ENCODE results near the gene ANGPTL4. TPM values are rescaled to one million over a fixed set of nuclear protein-coding genes. Genes with fewer than 3 reads are reported as not detected.

Gene ANGPTL4
- total and polyA plus RNA-seq, 9 of the 15 experiments (the other 6 are each of a cell fraction or from before 2014, with no cell fraction given): 0.05 to 0.77 (median 0.22) TPM; not detected in 4

DNA sequence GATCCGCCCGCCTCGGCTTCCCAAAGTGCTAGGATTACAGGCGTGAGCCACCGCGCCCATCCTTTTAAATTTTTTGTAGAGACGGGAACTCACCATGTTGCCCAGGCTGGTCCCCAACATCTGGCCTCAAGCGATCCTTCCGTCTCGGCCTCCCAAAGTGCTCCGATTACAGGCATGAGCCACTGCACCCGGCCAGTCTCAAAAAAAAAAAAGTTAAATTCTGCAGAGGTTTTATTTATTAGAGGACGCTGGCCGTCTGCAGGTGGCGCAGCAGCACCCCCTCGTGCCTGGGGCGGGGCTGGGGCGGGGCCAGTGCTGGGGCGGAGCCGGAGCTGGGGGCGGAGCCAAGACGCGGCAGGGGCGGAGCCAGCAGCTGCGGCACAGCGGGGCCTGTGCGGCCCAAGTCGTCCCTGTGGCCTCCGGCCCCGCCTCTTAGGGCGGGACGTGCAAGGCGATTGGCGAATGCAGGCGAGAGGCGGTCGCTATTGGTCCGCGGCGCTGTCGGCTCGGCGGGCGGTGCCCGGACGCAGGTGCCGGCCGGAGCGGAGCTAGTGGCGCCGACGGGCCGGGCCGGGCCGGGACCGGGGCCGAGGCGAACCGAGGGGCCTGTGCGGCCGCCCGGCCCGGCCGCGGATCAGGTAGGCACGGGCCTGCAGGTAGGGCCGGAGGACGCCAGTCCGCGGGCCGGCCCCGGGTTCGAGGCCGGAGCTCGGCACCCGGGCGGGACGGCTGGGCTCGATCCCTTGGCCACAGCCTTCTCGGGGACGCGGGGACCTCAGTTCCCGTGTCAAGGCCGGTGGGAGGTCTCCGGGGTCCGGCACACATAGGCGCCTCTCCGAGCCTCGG is 49.1 kb downstream of the ANGPTL4 start, which contains the start of gene MARCHF2 (continued):
- TF ChIP-seq, protein P1, sequence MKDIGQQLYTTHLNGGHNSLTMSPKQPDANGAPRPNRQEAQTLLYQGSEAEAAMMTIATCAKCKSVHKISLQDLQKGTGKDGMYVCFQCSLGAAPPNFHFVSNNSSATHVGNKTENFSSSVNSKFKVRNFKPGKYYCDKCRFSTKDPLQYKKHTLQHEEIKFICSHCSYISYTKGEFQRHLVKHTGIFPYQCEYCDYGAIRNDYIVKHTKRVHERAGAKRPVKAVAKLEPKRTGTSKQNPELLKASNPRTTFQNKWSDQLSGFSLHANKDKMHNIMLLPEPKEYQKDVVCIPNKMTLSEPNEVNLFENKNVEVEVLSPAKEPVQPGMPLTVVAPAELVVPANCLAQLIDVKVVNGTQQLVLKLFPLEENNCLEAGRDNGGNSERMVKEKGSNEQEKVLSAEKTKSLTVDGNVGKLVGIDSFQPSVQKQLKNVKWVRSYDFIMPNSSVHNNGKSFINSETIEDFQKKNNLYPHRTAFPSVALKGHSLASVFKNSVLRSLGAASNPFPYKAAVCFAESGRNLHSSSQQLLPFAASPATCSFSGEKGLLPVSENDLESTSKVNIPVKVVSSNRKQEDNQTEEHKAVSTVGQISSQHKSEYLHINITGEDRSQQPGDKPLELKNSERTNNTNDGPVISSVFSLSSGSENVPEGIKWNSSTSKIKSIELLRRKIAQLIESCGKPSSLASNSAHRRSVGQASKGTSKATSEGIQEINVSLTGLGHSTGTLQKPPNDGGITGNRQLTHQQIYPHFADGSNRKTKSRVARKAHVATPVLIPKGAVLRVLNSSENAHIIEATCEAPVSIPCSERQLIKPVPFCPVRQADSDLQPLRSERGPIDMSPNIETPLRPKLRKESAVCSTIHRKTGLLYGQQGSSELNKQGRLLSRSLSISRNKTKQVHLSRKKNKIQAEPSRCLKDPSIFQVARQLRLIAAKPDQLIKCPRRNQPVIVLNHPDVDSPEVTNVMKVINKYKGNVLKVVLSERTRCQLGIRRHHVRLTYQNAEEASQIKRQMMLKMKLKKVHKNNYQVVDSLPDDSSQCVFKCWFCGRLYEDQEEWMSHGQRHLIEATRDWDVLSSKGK (CRISPR knock-in tag; IDR thresholded peaks at IDR 0.05): no peak
- TF ChIP-seq MECOM (CRISPR knock-in tag; IDR thresholded peaks at IDR 0.05) (no peak), U2AF1 (optimal IDR thresholded peaks at IDR 0.05; ENCODE audit: low read depth, low read length) (no peak), NFE2L1 (tag; IDR thresholded peaks at IDR 0.05; ENCODE audit: borderline replicate concordance, low read depth) (no peak), SMARCA5 (IDR thresholded peaks at IDR 0.05) (no peak), TSC22D4 (tag; IDR thresholded peaks at IDR 0.05) (no peak), CTCF (IDR thresholded peaks at IDR 0.05 in 2 of 3, conservative IDR thresholded peaks at IDR 0.05 in 1 of 3; ENCODE audit: insufficient read depth in 2 of 3, low read depth in 1 of 3, low read length in 3 of 3) (peak; percentile 58 to 80 (median 76)), ZNF277 (CRISPR knock-in tag; IDR thresholded peaks at IDR 0.05; ENCODE audit: borderline replicate concordance) (no peak), GABPB1 (CRISPR knock-in tag; IDR thresholded peaks at IDR 0.05) (no peak; the same call in 1 of the 2 replicates), E2F6 (IDR thresholded peaks at IDR 0.05; ENCODE audit: borderline replicate concordance in 1 of 2, extremely low read depth in 1 of 2, insufficient read depth in 1 of 2, insufficient read length in 1 of 2, low read depth in 1 of 2, low read length in 1 of 2, poor library complexity in 1 of 2, severe bottlenecking in 1 of 2) (no peak), ETS2 (tag; IDR thresholded peaks at IDR 0.05; ENCODE audit: borderline replicate concordance, poor library complexity, severe bottlenecking) (no peak), U2AF2 (optimal IDR thresholded peaks at IDR 0.05; ENCODE audit: low read depth, low read length) (no peak), GABPA (tag; conservative IDR thresholded peaks at IDR 0.05; ENCODE audit: low read depth) (peak; percentile 45; the same call in 1 of the 2 replicates), ETV5 (CRISPR knock-in tag; IDR thresholded peaks at IDR 0.05; ENCODE audit: low read depth) (no peak), KDM4B (IDR thresholded peaks at IDR 0.05; ENCODE audit: borderline replicate concordance in 2 of 2, low read depth in 1 of 2) (no peak), HNRNPLL (IDR thresholded peaks at IDR 0.05; ENCODE audit: low read depth, low read length, poor library complexity, severe bottlenecking) (no peak), RBM15 (IDR thresholded peaks at IDR 0.05; ENCODE audit: insufficient read depth, low read length) (no peak), ZNF124 (CRISPR knock-in tag; IDR thresholded peaks at IDR 0.05) (no peak)
